ENCODE measurements around the gene MATK. TPM values are rescaled to one million over a fixed set of nuclear protein-coding genes. Genes with fewer than 3 reads are reported as not detected.

Gene MATK
- total and polyA plus RNA-seq, 2 experiments from 2014 or later, result not detected

GRCh38 chr19:3748965-3749364 lies 37.2 kb downstream of the MATK start:
- Histone ChIP-seq H3K36me3 (ENCODE audit: low read depth) (0 out of 2 replicates have a peak, but pooled peaks cover 4% of the 10 kb centered on the region), H3K4me1 (ENCODE audit: insufficient read depth) (no peaks in the 10 kb centered on the region), H3K27me3 (replicated peaks; ENCODE audit: insufficient read depth) (no peaks in the 10 kb centered on the region), H3K9me2 (ENCODE audit: insufficient read depth) (no peaks in the 10 kb centered on the region), H3K9ac (no peak overlapping the region), H3K27ac (no peak overlapping the region), H3F3A (ENCODE audit: insufficient read depth) (no peaks in the 10 kb centered on the region), H3K4me3 (no peak overlapping the region), H3K4me2 (ENCODE audit: unreplicated experiment) (no peak overlapping the region), H4K20me1 (ENCODE audit: insufficient read depth) (no peaks in the 10 kb centered on the region), H3K9me3 (ENCODE audit: low read depth) (no peaks in the 10 kb centered on the region), H2AFZ (no peak overlapping the region), H3K79me2 (ENCODE audit: insufficient read depth) (no peaks in the 10 kb centered on the region)
- WGBS, 2 experiments (ENCODE audit: low coverage in 1 of 2, low lambda C conversion rate in 2 of 2, missing lambda C conversion rate in 2 of 2), result 71 to 76% methylated on average over 8 of the region's 8 CpGs
- no peak for DNase-seq
- in situ Hi-C loops (cut with MboI), result no loop called here
- no peak for TF ChIP-seq EZH2phosphoT487 (IDR thresholded peaks at IDR 0.05; ENCODE audit: insufficient read depth, low read depth)
- no peak for TF ChIP-seq EZH2 (IDR thresholded peaks at IDR 0.05; ENCODE audit: insufficient read depth, poor library complexity, severe bottlenecking)

- Histone ChIP-seq H3K27ac (no peak overlapping the region), H2AFZ (no peak overlapping the region), H4K20me1 (ENCODE audit: insufficient read depth) (no peaks in the 10 kb centered on the region), H3K27me3 (replicated peaks; ENCODE audit: insufficient read depth) (no peaks in the 10 kb centered on the region), H3K4me1 (ENCODE audit: insufficient read depth) (no peaks in the 10 kb centered on the region), H3K9ac (no peak overlapping the region), H3K4me2 (ENCODE audit: unreplicated experiment) (no peak overlapping the region), H3K4me3 (no peak overlapping the region), H3K36me3 (ENCODE audit: low read depth) (0 out of 2 replicates have a peak, but pooled peaks cover 4% of the 10 kb centered on the region), H3F3A (ENCODE audit: insufficient read depth) (no peaks in the 10 kb centered on the region), H3K9me2 (ENCODE audit: insufficient read depth) (no peaks in the 10 kb centered on the region), H3K79me2 (ENCODE audit: insufficient read depth) (no peaks in the 10 kb centered on the region), H3K9me3 (ENCODE audit: low read depth) (no peaks in the 10 kb centered on the region)
- in situ Hi-C loops (cut with MboI), result no loop called here
- TF ChIP-seq EZH2phosphoT487 (IDR thresholded peaks at IDR 0.05; ENCODE audit: insufficient read depth, low read depth) (no peak), EZH2 (IDR thresholded peaks at IDR 0.05; ENCODE audit: insufficient read depth, poor library complexity, severe bottlenecking) (no peak)
- no peak for DNase-seq
- 55 to 59% methylated on average over 30 to 31 of the region's 31 CpGs for WGBS, 2 experiments (ENCODE audit: low coverage in 1 of 2, low lambda C conversion rate in 2 of 2, missing lambda C conversion rate in 2 of 2)
Measured at GRCh38 chr19:3746371-3747056, 39.7 kb downstream of the MATK start.

GRCh38 chr19:3745363-3746045 lies 40.7 kb downstream of the MATK start:
- H3K4me3 ChIP-seq, result no peak overlapping the region
- in situ Hi-C loops (cut with MboI), result no loop called here
- no peak overlapping the region for H3K27ac ChIP-seq
- no peak for TF ChIP-seq EZH2phosphoT487 (IDR thresholded peaks at IDR 0.05; ENCODE audit: insufficient read depth, low read depth)
- H3F3A ChIP-seq (ENCODE audit: insufficient read depth), result no peaks in the 10 kb centered on the region
- H3K79me2 ChIP-seq (ENCODE audit: insufficient read depth), result no peaks in the 10 kb centered on the region
- 39 to 52% methylated on average over 8 of the region's 8 CpGs for WGBS, 2 experiments (ENCODE audit: low coverage in 1 of 2, low lambda C conversion rate in 2 of 2, missing lambda C conversion rate in 2 of 2)
- no peaks in the 10 kb centered on the region for H4K20me1 ChIP-seq (ENCODE audit: insufficient read depth)
- DNase-seq, result no peak
- no peak overlapping the region for H2AFZ ChIP-seq
- no peak overlapping the region for H3K4me2 ChIP-seq (ENCODE audit: unreplicated experiment)
- no peaks in the 10 kb centered on the region for H3K9me2 ChIP-seq (ENCODE audit: insufficient read depth)
- H3K4me1 ChIP-seq (ENCODE audit: insufficient read depth), result no peaks in the 10 kb centered on the region
- no peak overlapping the region for H3K9ac ChIP-seq
- H3K9me3 ChIP-seq (ENCODE audit: low read depth), result no peaks in the 10 kb centered on the region
- H3K36me3 ChIP-seq (ENCODE audit: low read depth), result 0 out of 2 replicates have a peak, but pooled peaks cover under 1% of the 10 kb centered on the region
- H3K27me3 ChIP-seq (replicated peaks; ENCODE audit: insufficient read depth), result no peaks in the 10 kb centered on the region

GRCh38 chr19:3743486-3743885 lies 42.7 kb downstream of the MATK start:
- no peak overlapping the region for H3K4me3 ChIP-seq
- no peak for TF ChIP-seq EZH2phosphoT487 (IDR thresholded peaks at IDR 0.05; ENCODE audit: insufficient read depth, low read depth)
- no peak for TF ChIP-seq EZH2 (IDR thresholded peaks at IDR 0.05; ENCODE audit: insufficient read depth, poor library complexity, severe bottlenecking)
- H3K27ac ChIP-seq, result no peak overlapping the region
- DNase-seq, result peak; percentile 23
- H3K9me2 ChIP-seq (ENCODE audit: insufficient read depth), result no peaks in the 10 kb centered on the region
- WGBS, 2 experiments (ENCODE audit: low coverage in 1 of 2, low lambda C conversion rate in 2 of 2, missing lambda C conversion rate in 2 of 2), result 70 to 79% methylated on average over 2 of the region's 2 CpGs
- no peaks in the 10 kb centered on the region for H3K36me3 ChIP-seq (ENCODE audit: low read depth)
- no peak overlapping the region for H3K9ac ChIP-seq
- H3F3A ChIP-seq (ENCODE audit: insufficient read depth), result no peaks in the 10 kb centered on the region
- in situ Hi-C loops (cut with MboI), result no loop called here
- H2AFZ ChIP-seq, result no peak overlapping the region
- H3K79me2 ChIP-seq (ENCODE audit: insufficient read depth), result no peaks in the 10 kb centered on the region
- H3K9me3 ChIP-seq (ENCODE audit: low read depth), result no peaks in the 10 kb centered on the region
- H3K27me3 ChIP-seq (replicated peaks; ENCODE audit: insufficient read depth), result no peaks in the 10 kb centered on the region
- no peaks in the 10 kb centered on the region for H4K20me1 ChIP-seq (ENCODE audit: insufficient read depth)
- H3K4me1 ChIP-seq (ENCODE audit: insufficient read depth), result no peaks in the 10 kb centered on the region
- no peak overlapping the region for H3K4me2 ChIP-seq (ENCODE audit: unreplicated experiment)

Measured in GM23248 (cell line).